CD4-positive, alpha-beta T cell (primary cell): Measurements from ENCODE around the gene ATN1. TPM values are rescaled to one million over a fixed set of nuclear protein-coding genes. Genes with fewer than 3 reads are reported as not detected.

Experiments used
- ATAC-seq: fragments of 200-7000 bp; cut with Tn5 transposase; one replicate; pipeline ENCODE4 v1.10.0; 2022; ENCODE audit warnings: mild to moderate bottlenecking; ENCODE audit not compliant: poor library complexity
- CTCF ChIA-PET: fragments of 350-600 bp; sonication (Branson Sonifier 250); formaldehyde crosslinking; loops from one replicate; lab custom pipeline; 2021; ENCODE audit warnings: antibody characterized with exemption, inconsistent platforms; lab: Charles Lee
- POLR2A ChIA-PET: fragments of 350-600 bp; sonication (Branson Sonifier 250); formaldehyde crosslinking; loops from one replicate; lab custom pipeline; 2021; ENCODE audit warnings: antibody characterized with exemption, inconsistent platforms; lab: Charles Lee
- DNase-seq, 14 experiments: peaks; one replicate each; pipeline ENCODE4 v3.0.0-alpha.2; 2013 to 2020; ENCODE audit warnings: mixed read lengths in 2 of 14
- H3K27ac ChIP-seq, 2 donors: one replicate each; pipeline versions ENCODE4 v1.5.1 to v1.7.0; 2013; ENCODE audit warnings: low read length in 2 of 2, low read depth in 1 of 2, mild to moderate bottlenecking in 1 of 2
- H3K27me3 ChIP-seq, 2 experiments: 1 replicate in 1 of 2; 2 replicates in 1 of 2; pipeline versions ENCODE4 v1.6.1 to v1.7.0; 2013; ENCODE audit warnings: low read length in 2 of 2, control low read depth in 1 of 2, mild to moderate bottlenecking in 1 of 2, moderate library complexity in 1 of 2; ENCODE audit not compliant: insufficient read depth in 2 of 2, control insufficient read depth in 1 of 2
- H3K36me3 ChIP-seq: one replicate; pipeline ENCODE4 v1.6.1; 2013; ENCODE audit warnings: low read length, control low read depth; ENCODE audit not compliant: insufficient read depth
- H3K4me1 ChIP-seq: one replicate; pipeline ENCODE4 v1.6.1; 2013; ENCODE audit warnings: low read length, control low read depth; ENCODE audit not compliant: insufficient read depth
- H3K4me3 ChIP-seq: one replicate; pipeline ENCODE4 v1.5.1; 2013; ENCODE audit warnings: mild to moderate bottlenecking, low read length, moderate library complexity
- H3K9me3 ChIP-seq, 2 experiments: 1 replicate in 1 of 2; 2 replicates in 1 of 2; pipeline versions ENCODE4 v1.6.1 to v1.7.0; 2013; ENCODE audit warnings: low read length in 2 of 2, mild to moderate bottlenecking in 2 of 2, control low read depth in 1 of 2, moderate library complexity in 1 of 2; ENCODE audit not compliant: control insufficient read depth in 1 of 2, insufficient read depth in 1 of 2
- H3K27ac Mint-ChIP-seq: one replicate; pipeline ENCODE4 v1.8.0; 2020; ENCODE audit warnings: mixed read lengths
- H3K27me3 Mint-ChIP-seq: one replicate; pipeline ENCODE4 v1.8.0; 2021; ENCODE audit warnings: mixed read lengths
- H3K36me3 Mint-ChIP-seq: one replicate; pipeline ENCODE4 v1.8.0; 2021; ENCODE audit warnings: low read depth, mixed read lengths
- H3K4me1 Mint-ChIP-seq: one replicate; pipeline ENCODE4 v1.8.0; 2021; ENCODE audit warnings: low read depth, mixed read lengths
- H3K4me3 Mint-ChIP-seq: one replicate; pipeline ENCODE4 v1.8.0; 2020; ENCODE audit warnings: mild to moderate bottlenecking, mixed read lengths
- H3K9me3 Mint-ChIP-seq: one replicate; pipeline ENCODE4 v1.8.0; 2020; ENCODE audit warnings: mixed read lengths
- intact Hi-C, 2 experiments: fragments of 100-400 bp; cut with DNase I in 1 of 2; cut with micrococcal nuclease in 1 of 2; formaldehyde crosslinking; loops; one replicate each; pipeline versions ENCODE4 v1.15.1 to v1.9.0; 2023 to 2025; cut with DNase I, micrococcal nuclease
- total RNA-seq, 174 experiments: library from RNA in 2 of 174; stranded (reverse) in 2 of 174; gene quantifications; one replicate each; pipeline ENCODE4 v1.2.3 and lab custom pipeline; 2021 to 2026
- TF ChIP-seq, protein P1 (sequence below): fragments of 200-600 bp; IDR thresholded peaks from one replicate; pipeline ENCODE4 v1.8.0; 2022; ENCODE audit warnings: antibody characterized with exemption, mild to moderate bottlenecking

The ATN1 gene
- total RNA-seq, 2 experiments from 2014 or later, result 28.7 to 29.6 TPM

DNA sequence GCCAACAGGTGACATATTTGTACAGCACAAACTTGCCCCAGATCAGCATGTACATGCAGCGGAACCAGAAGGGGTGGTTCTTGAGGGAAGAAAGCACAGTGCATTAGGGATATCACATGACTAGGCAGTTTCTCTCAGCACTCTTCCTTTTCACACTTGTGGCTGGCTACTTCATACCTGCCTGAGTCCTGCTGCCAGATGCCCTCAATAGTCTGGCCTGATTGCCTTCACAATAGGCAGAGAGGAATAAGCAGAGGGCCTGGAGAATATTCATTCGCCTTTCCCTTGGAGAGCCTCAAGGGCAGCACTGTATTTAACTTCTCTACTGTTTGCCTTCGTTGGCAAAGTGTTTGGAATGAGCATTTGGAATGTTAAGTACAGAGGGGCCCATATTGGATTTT, 50.9 kb downstream of the ATN1 start:
- Mint-ChIP-seq H3K9me3 (no peaks in the 10 kb centered on the region), H3K27ac (no peak overlapping the region), H3K27me3 (no peaks in the 10 kb centered on the region), H3K36me3 (peaks cover 95% of the 10 kb centered on the region), H3K4me1 (peaks cover 5% of the 10 kb centered on the region), H3K4me3 (no peak overlapping the region)
- Histone ChIP-seq H3K9me3 (no peaks in the 10 kb centered on the region), H3K4me1 (no peaks in the 10 kb centered on the region), H3K4me3 (no peak overlapping the region), H3K27me3 (no peaks in the 10 kb centered on the region), H3K27ac (no peak overlapping the region), H3K36me3 (peaks cover 98% of the 10 kb centered on the region)
- TF ChIP-seq, protein P1, sequence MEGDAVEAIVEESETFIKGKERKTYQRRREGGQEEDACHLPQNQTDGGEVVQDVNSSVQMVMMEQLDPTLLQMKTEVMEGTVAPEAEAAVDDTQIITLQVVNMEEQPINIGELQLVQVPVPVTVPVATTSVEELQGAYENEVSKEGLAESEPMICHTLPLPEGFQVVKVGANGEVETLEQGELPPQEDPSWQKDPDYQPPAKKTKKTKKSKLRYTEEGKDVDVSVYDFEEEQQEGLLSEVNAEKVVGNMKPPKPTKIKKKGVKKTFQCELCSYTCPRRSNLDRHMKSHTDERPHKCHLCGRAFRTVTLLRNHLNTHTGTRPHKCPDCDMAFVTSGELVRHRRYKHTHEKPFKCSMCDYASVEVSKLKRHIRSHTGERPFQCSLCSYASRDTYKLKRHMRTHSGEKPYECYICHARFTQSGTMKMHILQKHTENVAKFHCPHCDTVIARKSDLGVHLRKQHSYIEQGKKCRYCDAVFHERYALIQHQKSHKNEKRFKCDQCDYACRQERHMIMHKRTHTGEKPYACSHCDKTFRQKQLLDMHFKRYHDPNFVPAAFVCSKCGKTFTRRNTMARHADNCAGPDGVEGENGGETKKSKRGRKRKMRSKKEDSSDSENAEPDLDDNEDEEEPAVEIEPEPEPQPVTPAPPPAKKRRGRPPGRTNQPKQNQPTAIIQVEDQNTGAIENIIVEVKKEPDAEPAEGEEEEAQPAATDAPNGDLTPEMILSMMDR, result no peak
- CTCF ChIA-PET, result interaction anchor here (1.9 kb wide), 1 partner anchor 106 kb away, joined by 5 read pairs; no protein-coding TSS in a partner anchor
- ATAC-seq (no peak), DNase-seq (no peak)
- POLR2A ChIA-PET, result no interaction called here
- intact Hi-C loops, result loop anchor here in 1 of 2 experiments (2.0 to 5.0 kb wide), 2 partner anchors 38 to 114 kb away; partner anchors contain the start of gene C1R

- Histone ChIP-seq H3K27ac (no peak overlapping the region), H3K36me3 (peaks cover 95% of the 10 kb centered on the region), H3K4me3 (no peak overlapping the region), H3K9me3 (no peaks in the 10 kb centered on the region), H3K27me3 (no peaks in the 10 kb centered on the region), H3K4me1 (no peaks in the 10 kb centered on the region)
- ATAC-seq (no peak), DNase-seq (no peak)
- H3K4me3 Mint-ChIP-seq, result no peak overlapping the region
- no peaks in the 10 kb centered on the region for H3K9me3 Mint-ChIP-seq
- no peaks in the 10 kb centered on the region for H3K27me3 Mint-ChIP-seq
- ChIA-PET CTCF (interaction anchor here (1.4 kb wide), 1 partner anchor 36 kb away, joined by 3 read pairs; no protein-coding TSS in a partner anchor), POLR2A (no interaction called here)
- TF ChIP-seq, protein P1, result no peak
- peaks cover 5% of the 10 kb centered on the region for H3K4me1 Mint-ChIP-seq
- H3K27ac Mint-ChIP-seq, result no peak overlapping the region
- intact Hi-C loops, result loop anchor here in 1 of 2 experiments (2.0 to 5.0 kb wide), 2 partner anchors 38 to 113 kb away; partner anchors contain the start of gene C1R
- H3K36me3 Mint-ChIP-seq, result peaks cover 97% of the 10 kb centered on the region
These were observed 51.3 kb downstream of the ATN1 start for GRCh38 chr12:6979021-6979420.

DNA sequence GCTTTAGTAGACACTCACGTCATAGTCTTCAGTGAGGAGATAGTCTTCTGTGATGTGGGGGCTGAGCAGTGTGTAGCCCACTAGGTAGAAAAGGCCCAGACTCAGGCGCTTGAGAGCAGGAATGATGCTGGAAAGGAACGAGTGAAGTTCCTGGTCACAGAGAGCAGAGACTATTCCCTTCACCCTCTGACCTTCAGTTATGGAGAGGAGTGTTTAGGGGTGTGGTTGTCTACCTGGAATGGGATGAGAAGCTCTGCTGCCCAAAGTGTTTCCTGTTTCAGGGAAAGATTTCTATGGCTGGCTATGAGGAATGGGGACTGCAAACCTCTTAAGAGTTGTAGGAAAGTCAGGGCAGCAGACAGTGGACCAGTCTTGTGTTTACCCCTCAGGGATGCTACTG, 51.7 kb downstream of the ATN1 start:
- POLR2A ChIA-PET, result no interaction called here
- intact Hi-C loops, result loop anchor here in 1 of 2 experiments (2.0 to 5.0 kb wide), 2 partner anchors 37 to 113 kb away; partner anchors contain the start of gene C1R
- Histone ChIP-seq H3K27ac (no peak overlapping the region), H3K36me3 (peaks cover 94% of the 10 kb centered on the region), H3K4me1 (no peaks in the 10 kb centered on the region), H3K27me3 (no peaks in the 10 kb centered on the region), H3K4me3 (no peak overlapping the region), H3K9me3 (no peaks in the 10 kb centered on the region)
- no peak overlapping the region for H3K4me3 Mint-ChIP-seq
- DNase-seq (no peak), ATAC-seq (no peak)
- H3K27me3 Mint-ChIP-seq, result no peaks in the 10 kb centered on the region
- CTCF ChIA-PET, result interaction anchor here (1.4 kb wide), 1 partner anchor 36 kb away, joined by 3 read pairs; no protein-coding TSS in a partner anchor
- TF ChIP-seq, protein P1, result no peak
- peaks cover 93% of the 10 kb centered on the region for H3K36me3 Mint-ChIP-seq
- no peaks in the 10 kb centered on the region for H3K9me3 Mint-ChIP-seq
- peaks cover 5% of the 10 kb centered on the region for H3K4me1 Mint-ChIP-seq
- H3K27ac Mint-ChIP-seq, result no peak overlapping the region
